ENCODE results near the gene PIAS4. TPM values are rescaled to one million over a fixed set of nuclear protein-coding genes. Genes with fewer than 3 reads are reported as not detected.

PIAS4 gene
- total RNA-seq, 1 donor from 2014 or later = 29.7 TPM

DNA sequence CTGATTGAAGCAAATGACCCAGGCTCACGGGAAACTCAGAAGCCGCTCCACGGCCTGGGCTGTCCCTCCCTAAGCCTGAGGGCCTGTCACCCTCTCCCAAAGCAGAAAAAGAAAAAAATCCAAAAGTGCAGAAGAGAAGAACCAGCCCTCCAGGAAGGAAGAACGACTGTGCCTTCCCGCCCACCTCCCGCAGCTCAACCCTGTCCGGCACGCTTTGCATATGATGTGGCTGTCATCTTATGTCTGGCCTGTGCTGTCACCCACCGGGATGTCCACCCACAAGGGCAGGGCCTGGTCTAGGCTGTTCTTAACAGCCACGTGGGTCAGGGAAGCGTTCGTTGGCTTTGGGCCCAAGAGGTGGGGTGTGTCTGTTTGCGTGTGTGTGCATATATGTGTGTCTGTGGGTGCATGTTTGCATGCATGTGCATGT, 45.5 kb downstream of the PIAS4 start:
- TF ChIP-seq, protein P1, sequence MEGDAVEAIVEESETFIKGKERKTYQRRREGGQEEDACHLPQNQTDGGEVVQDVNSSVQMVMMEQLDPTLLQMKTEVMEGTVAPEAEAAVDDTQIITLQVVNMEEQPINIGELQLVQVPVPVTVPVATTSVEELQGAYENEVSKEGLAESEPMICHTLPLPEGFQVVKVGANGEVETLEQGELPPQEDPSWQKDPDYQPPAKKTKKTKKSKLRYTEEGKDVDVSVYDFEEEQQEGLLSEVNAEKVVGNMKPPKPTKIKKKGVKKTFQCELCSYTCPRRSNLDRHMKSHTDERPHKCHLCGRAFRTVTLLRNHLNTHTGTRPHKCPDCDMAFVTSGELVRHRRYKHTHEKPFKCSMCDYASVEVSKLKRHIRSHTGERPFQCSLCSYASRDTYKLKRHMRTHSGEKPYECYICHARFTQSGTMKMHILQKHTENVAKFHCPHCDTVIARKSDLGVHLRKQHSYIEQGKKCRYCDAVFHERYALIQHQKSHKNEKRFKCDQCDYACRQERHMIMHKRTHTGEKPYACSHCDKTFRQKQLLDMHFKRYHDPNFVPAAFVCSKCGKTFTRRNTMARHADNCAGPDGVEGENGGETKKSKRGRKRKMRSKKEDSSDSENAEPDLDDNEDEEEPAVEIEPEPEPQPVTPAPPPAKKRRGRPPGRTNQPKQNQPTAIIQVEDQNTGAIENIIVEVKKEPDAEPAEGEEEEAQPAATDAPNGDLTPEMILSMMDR (IDR thresholded peaks at IDR 0.05) = no peak
- no peaks in the 10 kb centered on the region for H3K9me3 Mint-ChIP-seq (ENCODE audit: low read depth)
- no peaks in the 10 kb centered on the region for H3K27me3 Mint-ChIP-seq (ENCODE audit: low read depth)
- no peak overlapping the region for H3K4me3 Mint-ChIP-seq (ENCODE audit: unreplicated experiment)
- H3K27ac Mint-ChIP-seq (ENCODE audit: unreplicated experiment) = peak overlapping the region; percentile 52
- H3K4me1 Mint-ChIP-seq (ENCODE audit: low read depth) = peaks cover 26% of the 10 kb centered on the region
- peaks cover 23% of the 10 kb centered on the region for H3K36me3 Mint-ChIP-seq (ENCODE audit: low read depth)
- DNase-seq (ENCODE audit: low spot score) = no peak

DNA sequence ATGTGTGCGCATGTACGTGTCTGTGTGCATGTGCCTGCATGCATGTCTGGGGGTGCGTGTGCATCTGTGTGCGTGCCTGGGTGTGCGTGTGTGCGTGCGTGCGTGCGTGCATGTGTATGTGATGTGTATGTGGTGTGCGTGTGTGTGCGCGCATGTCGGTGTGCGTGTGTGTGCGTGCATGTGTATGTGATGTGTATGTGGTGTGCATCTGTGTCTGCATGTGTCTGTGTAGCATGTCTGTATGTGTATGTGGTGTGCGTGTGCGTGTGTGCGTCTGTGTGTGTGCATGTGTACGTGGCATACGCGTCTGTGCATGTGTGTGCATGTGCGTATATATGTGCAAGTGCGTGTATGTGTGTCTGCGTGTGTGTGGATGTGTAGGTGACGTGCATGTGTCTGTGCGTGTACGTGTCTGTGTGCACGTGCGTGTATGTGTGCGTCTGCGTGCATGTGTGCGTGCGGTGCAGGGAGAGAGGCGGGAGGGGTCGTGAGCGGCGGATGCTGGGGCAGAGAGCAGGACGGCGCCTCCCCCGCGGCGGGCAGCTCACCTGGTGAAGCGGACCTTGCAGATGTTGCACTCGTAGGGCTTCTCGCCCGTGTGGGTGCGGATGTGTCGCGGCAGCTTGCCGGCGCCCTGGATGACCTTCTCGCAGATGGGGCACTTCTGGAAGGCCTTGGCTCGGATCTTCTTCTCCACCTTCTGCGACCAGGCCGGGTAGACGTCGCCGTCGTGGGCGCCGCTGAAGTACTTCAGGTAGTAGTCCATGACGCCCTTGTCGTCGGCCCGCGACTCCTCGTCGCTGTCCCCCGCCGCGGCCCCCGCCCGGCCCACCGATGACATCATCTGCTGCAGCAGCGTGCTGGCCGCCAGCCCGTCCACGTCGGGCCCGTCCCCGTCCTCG, 46.1 kb downstream of the PIAS4 start:
- H3K27ac Mint-ChIP-seq (ENCODE audit: unreplicated experiment) = no peak overlapping the region
- TF ChIP-seq, protein P1 (IDR thresholded peaks at IDR 0.05) = no peak

DNA sequence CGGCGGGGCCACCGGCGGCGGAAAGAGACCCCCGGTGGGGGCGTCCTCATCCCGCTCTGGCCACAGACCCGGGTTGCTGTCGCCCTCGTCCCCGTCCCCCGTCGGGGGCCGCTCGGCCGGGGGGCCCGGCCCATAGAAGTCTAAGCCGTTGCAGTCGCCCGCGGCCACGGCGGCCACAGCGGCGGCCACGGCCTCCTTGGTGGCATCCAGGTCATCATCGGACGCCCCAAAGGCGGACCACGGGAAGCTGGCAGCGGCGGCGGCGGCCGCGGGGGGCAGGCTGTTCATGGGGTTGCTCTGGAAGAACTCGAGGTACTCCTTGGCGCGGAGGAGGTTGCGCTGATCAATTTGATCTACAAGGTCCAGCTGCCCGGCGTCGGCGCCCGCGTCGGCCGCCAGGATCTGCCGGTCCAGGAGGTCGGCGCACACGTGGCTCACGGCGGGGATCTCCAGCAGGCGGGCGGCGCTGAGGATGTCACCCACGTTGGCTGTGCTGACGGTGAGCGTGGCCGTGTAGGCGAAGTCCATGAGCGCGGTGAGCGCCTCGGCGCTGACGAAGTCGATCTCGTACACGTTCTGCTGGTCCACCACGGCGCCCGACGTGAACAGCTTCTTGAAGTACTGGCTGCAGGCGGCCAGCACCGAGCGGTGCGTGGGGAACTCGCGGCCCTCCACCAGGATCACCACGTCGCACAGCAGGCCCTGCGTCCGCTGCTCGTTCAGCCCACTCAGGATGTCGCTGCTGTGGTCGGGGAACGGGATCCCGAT, 47.1 kb downstream of the PIAS4 start:
- H3K4me1 Mint-ChIP-seq (ENCODE audit: low read depth) = peaks cover 37% of the 10 kb centered on the region
- peaks cover 23% of the 10 kb centered on the region for H3K36me3 Mint-ChIP-seq (ENCODE audit: low read depth)
- peak; percentile 94 for DNase-seq (ENCODE audit: low spot score)
- no peaks in the 10 kb centered on the region for H3K9me3 Mint-ChIP-seq (ENCODE audit: low read depth)
- TF ChIP-seq, protein P1 (IDR thresholded peaks at IDR 0.05) = no peak
- H3K4me3 Mint-ChIP-seq (ENCODE audit: unreplicated experiment) = no peak overlapping the region
- H3K27ac Mint-ChIP-seq (ENCODE audit: unreplicated experiment) = no peak overlapping the region
- no peaks in the 10 kb centered on the region for H3K27me3 Mint-ChIP-seq (ENCODE audit: low read depth)

More for the DNA sequence above, 46.1 kb downstream of the PIAS4 start:
- H3K36me3 Mint-ChIP-seq (ENCODE audit: low read depth) = peaks cover 23% of the 10 kb centered on the region
- peaks cover 31% of the 10 kb centered on the region for H3K4me1 Mint-ChIP-seq (ENCODE audit: low read depth)
- H3K4me3 Mint-ChIP-seq (ENCODE audit: unreplicated experiment) = no peak overlapping the region
- DNase-seq (ENCODE audit: low spot score) = peak; percentile 94
- no peaks in the 10 kb centered on the region for H3K27me3 Mint-ChIP-seq (ENCODE audit: low read depth)
- H3K9me3 Mint-ChIP-seq (ENCODE audit: low read depth) = no peaks in the 10 kb centered on the region

DNA sequence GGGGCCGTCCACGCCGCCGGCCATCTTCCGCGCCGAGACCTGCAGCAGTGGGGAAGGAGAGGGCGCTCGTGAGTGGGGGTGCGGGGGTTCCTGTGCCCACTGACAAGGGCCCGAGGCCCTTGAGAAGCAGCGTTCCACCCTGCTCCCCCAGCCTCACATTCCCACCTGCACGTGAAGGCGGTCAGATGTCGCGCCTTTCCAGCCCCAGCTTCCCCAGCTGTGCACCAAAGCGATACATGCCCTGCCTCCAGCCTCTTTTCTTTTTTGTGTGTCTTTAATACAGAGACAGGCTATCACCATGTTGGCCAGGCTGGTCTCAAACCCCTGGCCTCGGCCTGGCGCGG, 47.6 kb downstream of the PIAS4 start:
- DNase-seq (ENCODE audit: low spot score) = no peak
- TF ChIP-seq, protein P1 (IDR thresholded peaks at IDR 0.05) = no peak
- no peak overlapping the region for H3K27ac Mint-ChIP-seq (ENCODE audit: unreplicated experiment)
- H3K9me3 Mint-ChIP-seq (ENCODE audit: low read depth) = no peaks in the 10 kb centered on the region
- H3K36me3 Mint-ChIP-seq (ENCODE audit: low read depth) = peaks cover 23% of the 10 kb centered on the region
- peaks cover 38% of the 10 kb centered on the region for H3K4me1 Mint-ChIP-seq (ENCODE audit: low read depth)
- H3K4me3 Mint-ChIP-seq (ENCODE audit: unreplicated experiment) = no peak overlapping the region
- no peaks in the 10 kb centered on the region for H3K27me3 Mint-ChIP-seq (ENCODE audit: low read depth)

DNA sequence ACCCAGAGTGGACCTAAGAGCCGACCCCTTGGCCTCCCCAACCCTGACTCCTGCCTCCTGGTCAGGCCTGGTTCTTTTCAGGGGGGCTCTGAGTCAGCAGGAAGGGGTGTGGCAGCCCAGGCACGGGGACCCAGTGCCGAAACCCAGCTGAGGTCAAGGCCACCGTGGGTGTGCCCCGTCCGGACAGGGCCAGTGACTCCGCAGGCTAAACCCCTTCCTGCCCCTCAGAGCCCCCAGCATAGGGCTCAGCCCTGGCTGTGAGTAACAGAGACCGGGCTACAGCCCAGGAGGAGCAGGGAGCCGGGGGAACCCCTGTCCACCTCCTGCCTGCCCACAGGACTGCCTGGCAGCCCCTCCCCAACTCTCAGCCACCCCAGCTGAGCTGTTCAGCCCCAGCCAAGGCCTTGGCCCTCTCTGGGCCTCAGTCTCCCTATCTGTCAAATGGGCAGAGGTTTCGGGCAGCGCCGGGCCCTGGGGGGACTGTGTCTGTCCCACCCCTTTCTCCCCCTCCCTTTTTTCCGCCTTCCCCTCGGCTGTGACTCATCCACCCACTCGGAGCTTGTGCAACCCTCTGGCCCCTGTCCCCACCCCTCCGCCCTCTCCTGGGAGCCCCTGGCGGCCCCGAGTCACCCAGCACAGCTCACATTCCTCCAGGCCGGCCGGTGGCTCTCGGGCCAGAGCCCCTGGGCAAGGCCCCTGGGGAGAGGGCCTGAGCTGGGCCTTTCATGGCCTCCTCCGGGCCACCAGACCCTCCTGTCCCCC, 50.6 kb downstream of the PIAS4 start:
- peak overlapping the region; percentile 33 for H3K4me3 Mint-ChIP-seq (ENCODE audit: unreplicated experiment)
- TF ChIP-seq, protein P1 (IDR thresholded peaks at IDR 0.05) = peak; percentile 39
- DNase-seq (ENCODE audit: low spot score) = no peak
- H3K9me3 Mint-ChIP-seq (ENCODE audit: low read depth) = no peaks in the 10 kb centered on the region
- H3K4me1 Mint-ChIP-seq (ENCODE audit: low read depth) = peaks cover 39% of the 10 kb centered on the region
- H3K27me3 Mint-ChIP-seq (ENCODE audit: low read depth) = no peaks in the 10 kb centered on the region
- peaks cover 9% of the 10 kb centered on the region for H3K36me3 Mint-ChIP-seq (ENCODE audit: low read depth)
- peak overlapping the region; percentile 91 for H3K27ac Mint-ChIP-seq (ENCODE audit: unreplicated experiment)

Measured in chondrocyte (in vitro differentiated cells).